GM12891 (cell line): ENCODE data around the gene ARHGAP33.

Experiments
- PAX5 ChIP-seq: IDR thresholded peaks from 2 replicates; pipeline ENCODE4 v1.6.1; 2011; ENCODE audit warnings: low read length, moderate library complexity, mild to moderate bottlenecking; ENCODE audit not compliant: insufficient read depth, severe bottlenecking
- POLR2A ChIP-seq: IDR thresholded peaks from 2 replicates; pipeline ENCODE4 v1.6.1; 2011; ENCODE audit warnings: low read depth, low read length, control low read depth
- POU2F2 ChIP-seq: IDR thresholded peaks from 2 replicates; pipeline ENCODE4 v1.6.1; 2011; ENCODE audit warnings: low read depth, mild to moderate bottlenecking, control low read depth, low read length, moderate library complexity
- TAF1 ChIP-seq: IDR thresholded peaks from 2 replicates; pipeline ENCODE4 v1.6.1; 2011; ENCODE audit warnings: low read depth, low read length, control low read depth

GRCh38 chr19:35746087-35746462 is 29.3 kb upstream of the ARHGAP33 start:
- no peak for TF ChIP-seq POLR2A
- no peak for TF ChIP-seq PAX5
- TF ChIP-seq POU2F2 = no peak
- TF ChIP-seq TAF1 = no peak
